IPS-18c (cell line): ENCODE measurements around the gene DPYSL4.

ENCODE experiments used
- H3K4me3 ChIP-seq: 2 replicates; pipeline ENCODE4 v1.7.0; 2013; ENCODE audit warnings: low read depth, mild to moderate bottlenecking, low read length, moderate library complexity; ENCODE audit not compliant: insufficient read depth
- H3K9me3 ChIP-seq: one replicate; pipeline ENCODE4 v1.6.1; 2013; ENCODE audit warnings: mild to moderate bottlenecking, low read length, moderate library complexity; ENCODE audit not compliant: control insufficient read depth, insufficient read depth

Gene DPYSL4

DNA sequence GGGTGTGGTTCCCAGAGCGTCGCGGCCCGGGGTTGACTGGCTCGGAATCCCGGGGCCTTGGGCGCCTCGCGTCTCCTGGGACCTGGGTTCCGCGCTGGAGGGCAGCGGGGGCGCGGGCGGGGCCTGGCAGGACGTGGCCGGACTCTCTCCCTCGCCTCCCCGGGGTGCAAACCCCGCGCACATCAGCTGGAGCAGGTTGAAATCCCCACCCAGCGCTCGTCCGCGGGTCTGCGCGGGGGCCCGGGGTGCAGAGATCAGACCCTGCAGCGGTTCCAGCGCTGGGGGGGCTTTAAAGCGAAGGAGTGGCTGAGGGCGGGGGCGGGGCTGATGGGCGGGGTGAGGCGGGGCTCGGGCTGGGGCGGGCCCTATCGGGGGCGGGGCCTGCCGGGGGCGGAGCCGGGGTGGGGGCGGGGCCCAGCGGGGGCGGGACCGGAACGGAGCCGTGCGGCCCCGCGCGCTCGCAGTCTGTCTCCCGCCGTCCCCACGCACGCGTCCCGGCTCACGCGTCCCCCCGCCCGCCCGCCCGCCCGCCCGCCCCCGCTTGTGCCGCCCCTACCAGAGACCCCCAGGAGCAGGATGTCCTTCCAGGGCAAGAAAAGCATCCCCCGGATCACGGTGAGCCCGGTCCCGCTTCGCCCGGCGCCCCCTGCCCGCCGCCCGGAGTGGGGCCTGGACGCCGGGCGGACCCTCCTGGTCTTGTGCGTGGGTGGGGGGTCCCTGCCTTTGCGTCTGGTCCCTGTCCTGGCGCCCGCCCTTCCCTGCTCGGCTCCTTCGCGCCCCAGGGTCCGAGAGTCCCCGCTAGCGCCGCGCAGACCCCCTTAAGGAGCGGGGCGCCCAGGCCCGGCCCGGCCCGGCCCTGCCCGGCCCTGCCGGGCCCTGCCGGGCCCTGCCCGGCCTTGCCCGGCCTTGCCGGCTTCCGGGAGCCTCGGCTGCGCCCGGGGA, at the start of gene DPYSL4:
DPYSL4 (plus strand) TSS at position 461 of the 942 bp plus-strand sequence; CDS start at position 577, 116 bp downstream.
- peak within 1 kb of the TSS; percentile 68 for H3K4me3 ChIP-seq
- H3K9me3 ChIP-seq: peaks cover 6% of the 10 kb centered on the region

- Histone ChIP-seq H3K9me3 (no peaks in the 10 kb centered on the region), H3K4me3 (no peak overlapping the region)
Observed at GRCh38 chr10:132137111-132138072, 49.4 kb upstream of the DPYSL4 start.

DNA sequence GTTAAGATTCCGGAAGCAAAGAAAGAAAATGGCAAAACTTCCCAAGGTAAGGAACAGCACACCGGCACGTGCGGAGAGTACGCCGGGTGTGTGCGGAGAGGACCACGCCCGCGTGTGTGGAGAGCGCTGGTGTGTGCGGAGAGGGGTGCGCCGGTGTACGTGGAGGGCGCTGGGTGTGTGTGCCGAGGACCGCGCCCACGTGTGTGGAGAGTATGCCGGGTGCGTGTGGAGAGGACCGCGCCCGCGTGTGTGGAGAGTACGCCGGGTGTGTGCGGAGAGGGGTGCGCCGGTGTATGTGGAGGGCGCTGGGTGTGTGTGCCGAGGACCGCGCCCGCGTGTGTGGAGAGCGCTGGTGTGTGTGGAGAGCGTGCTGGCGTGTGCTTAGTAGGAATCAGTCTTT, 48.6 kb upstream of the DPYSL4 start:
- Histone ChIP-seq H3K4me3 (no peak overlapping the region), H3K9me3 (no peaks in the 10 kb centered on the region)

- Histone ChIP-seq H3K9me3 (no peaks in the 10 kb centered on the region), H3K4me3 (no peak overlapping the region)
Observed at GRCh38 chr10:132138596-132138995, 48.2 kb upstream of the DPYSL4 start.

DNA sequence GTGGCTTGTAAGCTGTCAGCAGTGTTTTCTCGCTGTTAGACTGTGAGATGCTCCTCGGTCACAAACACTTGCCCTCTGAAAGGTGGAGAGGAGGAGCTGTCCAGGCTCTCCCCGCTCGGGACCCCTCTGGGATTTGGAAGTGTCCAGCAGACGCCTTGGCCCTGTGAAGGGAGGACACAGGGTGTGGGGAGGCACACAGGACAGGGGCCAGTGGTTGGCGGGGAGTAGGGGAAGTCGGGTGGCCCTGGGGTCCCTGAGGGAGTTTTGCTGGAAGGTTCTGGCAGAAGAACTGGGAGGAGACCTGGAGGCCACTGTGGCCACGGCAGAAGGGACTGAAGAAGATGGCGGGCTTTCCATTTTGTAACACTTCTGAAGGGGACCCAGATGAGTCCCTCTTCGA, 47.2 kb upstream of the DPYSL4 start:
- no peak overlapping the region for H3K4me3 ChIP-seq
- H3K9me3 ChIP-seq: no peaks in the 10 kb centered on the region

GRCh38 chr10:132140167-132140925, 46.4 kb upstream of the DPYSL4 start:
- no peak overlapping the region for H3K4me3 ChIP-seq

GRCh38 chr10:132141076-132141475, 45.7 kb upstream of the DPYSL4 start:
- no peak overlapping the region for H3K4me3 ChIP-seq
- no peaks in the 10 kb centered on the region for H3K9me3 ChIP-seq

More at GRCh38 chr10:132140167-132140925, 46.4 kb upstream of the DPYSL4 start:
- no peaks in the 10 kb centered on the region for H3K9me3 ChIP-seq

DNA sequence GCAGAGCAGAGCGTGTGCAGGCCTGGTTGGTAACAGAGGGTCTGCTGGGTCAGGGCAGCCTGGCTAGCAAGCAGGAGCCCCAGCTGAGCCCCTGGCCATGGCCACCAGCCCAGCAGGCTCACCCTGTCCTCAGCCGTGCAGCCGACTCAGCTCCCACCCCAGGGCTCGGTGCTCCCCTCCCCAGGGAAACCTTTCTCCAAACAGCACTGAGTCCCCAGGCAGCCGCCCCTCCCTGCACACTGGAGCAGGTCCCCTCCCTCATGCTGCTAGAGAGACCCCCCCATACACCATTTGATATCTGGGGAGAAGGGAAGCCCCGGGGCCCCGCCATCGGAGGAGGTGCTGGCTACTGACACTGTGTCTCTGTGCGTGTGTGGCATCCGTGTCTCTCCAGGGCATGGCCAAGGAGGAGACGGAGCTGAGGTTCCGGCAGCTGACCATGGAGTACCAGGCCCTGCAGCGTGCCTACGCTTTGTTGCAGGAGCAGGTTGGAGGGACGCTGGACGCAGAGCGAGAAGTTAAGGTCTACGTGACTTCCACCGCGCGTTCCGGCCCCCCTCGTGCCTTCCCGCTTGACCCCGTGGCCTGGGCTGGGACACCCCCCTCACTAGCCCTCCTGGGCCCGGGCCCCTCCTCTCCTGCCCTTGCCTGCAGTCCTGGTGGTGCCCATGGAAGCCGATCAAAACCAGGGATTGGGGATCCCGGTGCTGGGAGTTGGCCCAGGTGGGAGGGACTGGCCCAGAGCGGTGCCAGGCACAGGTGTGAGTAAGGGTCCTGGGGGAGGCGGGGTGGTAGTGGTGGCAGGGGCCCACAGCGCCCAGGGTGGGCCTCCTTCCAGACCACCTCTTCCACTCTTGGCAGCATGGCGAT, 45.0 kb upstream of the DPYSL4 start:
- Histone ChIP-seq H3K4me3 (no peak overlapping the region), H3K9me3 (no peaks in the 10 kb centered on the region)

DNA sequence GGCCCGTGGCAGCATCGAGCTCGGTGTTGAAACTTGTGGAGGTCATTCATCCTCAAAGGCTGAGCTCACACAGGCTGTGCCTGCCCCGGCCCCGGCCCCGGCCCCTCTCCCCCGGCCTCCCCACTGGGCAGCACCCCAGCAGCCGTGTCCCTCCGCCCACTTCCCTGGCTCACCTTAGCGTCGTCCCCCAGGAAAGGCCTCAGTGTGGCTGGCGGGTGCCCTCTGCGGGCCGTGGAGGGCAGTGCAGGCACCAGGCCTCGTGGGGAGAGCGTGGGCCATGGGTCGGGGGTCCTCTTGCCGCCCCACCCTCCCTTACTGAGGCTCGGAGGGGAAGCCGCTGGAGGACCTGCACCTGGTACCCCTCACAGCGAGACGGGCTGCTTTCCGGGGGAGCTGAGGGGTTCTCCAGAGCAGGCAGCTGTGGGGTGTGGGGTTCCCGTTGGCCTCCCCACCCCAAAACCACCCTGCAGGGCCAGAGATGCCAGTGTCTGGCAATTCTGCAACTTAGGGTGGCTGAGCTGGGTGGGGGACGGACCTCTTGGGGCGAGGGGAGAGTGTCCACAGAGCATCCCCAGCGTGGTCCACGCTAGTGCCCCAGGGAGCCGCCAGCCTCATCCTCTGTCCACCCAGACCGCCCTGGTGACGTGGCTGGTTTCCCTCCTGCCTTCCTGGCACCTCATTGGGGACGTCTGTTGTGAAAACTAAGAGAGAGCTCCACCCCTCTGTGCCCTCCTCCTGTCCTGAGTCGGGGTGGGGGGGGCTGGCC, 44.2 kb upstream of the DPYSL4 start:
- Histone ChIP-seq H3K4me3 (no peak overlapping the region), H3K9me3 (no peaks in the 10 kb centered on the region)

GRCh38 chr10:132143162-132143561, 43.6 kb upstream of the DPYSL4 start:
- no peaks in the 10 kb centered on the region for H3K9me3 ChIP-seq
- no peak overlapping the region for H3K4me3 ChIP-seq

DNA sequence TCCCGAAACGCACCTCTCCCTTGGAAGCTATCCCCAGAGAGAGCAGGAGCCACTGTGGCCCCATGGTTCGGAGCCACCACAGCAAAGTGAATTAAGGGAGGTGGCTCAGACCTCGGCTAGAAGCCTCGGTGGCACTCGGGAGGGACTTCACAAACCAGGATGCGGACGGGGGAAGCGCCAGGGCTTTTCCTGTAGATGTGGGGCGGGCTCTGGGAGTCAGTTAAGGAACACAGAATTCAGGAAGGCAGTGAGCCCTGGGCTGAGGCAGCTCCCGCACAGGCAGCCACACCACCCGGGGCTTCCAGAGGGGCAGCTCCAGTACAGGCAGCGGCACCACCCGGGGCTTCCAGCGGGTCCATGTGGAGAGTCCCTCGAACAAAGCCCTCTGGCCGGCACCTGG, 42.7 kb upstream of the DPYSL4 start:
- H3K4me3 ChIP-seq: no peak overlapping the region
- H3K9me3 ChIP-seq: peaks cover 4% of the 10 kb centered on the region

GRCh38 chr10:132145002-132145401, 41.7 kb upstream of the DPYSL4 start:
- H3K9me3 ChIP-seq: peaks cover 4% of the 10 kb centered on the region
- no peak overlapping the region for H3K4me3 ChIP-seq

DNA sequence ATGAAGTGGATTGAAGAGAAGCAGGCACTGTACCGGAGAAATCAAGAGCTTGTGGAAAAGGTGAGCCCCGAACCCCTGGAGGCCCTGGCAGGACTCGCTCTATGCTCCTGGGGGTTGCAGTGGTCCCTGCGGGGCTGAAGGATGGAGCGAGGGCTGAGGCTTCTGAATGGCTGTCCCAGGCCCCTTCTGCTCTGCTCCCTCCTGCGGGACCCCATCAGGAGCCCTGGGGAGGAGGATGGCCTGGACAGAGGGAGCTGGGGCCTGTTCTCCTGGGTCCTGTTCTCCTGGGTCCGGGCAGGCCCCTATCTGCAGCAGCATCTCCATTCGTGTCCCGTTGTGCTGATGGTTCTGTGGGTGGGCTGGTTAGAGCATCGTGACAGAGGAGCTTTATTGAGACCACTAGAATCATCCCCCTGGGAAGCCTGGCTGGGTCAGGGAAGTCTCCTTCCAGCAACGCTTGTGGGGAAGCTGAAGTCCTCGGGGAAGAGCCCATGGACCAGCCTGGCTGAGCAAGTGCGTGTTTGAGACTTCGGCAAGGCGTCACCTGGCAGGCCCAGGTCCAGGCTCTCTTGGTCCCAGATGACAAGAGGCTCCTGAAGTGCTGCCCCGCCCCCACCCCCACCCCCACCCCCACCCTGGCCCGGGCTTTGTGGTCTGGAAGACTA, 41.1 kb upstream of the DPYSL4 start:
- H3K4me3 ChIP-seq: no peak overlapping the region
- H3K9me3 ChIP-seq: peaks cover 4% of the 10 kb centered on the region

DNA sequence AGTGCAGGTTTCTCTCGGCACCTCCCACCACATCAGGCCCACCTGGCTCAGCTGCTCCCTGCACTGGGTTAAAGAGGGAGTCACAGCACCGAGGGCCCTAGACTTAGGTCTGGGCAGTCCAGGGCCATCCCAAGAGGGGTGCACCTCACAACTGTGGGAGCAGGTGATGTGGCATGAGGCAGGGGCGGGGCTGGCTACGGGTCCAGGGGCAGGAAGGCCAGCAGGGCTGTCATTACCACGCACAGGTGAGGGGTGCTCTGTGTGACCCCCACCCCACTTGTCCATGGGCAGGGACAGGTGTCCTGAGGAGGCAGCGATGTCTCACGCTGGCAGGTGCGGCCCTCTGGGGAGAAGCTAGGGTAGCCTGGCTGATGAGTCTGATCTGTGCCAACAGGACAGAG, 40.5 kb upstream of the DPYSL4 start:
- peaks cover 4% of the 10 kb centered on the region for H3K9me3 ChIP-seq

More for the DNA sequence above, 40.5 kb upstream of the DPYSL4 start:
- no peak overlapping the region for H3K4me3 ChIP-seq
